ENCODE data around the gene RPF1. TPM values are rescaled to one million over a fixed set of nuclear protein-coding genes. Genes with fewer than 3 reads are reported as not detected.

RPF1 gene
- total and polyA plus RNA-seq, 4 donors, result 13.5 to 16.8 (median 14.8) TPM

DNA sequence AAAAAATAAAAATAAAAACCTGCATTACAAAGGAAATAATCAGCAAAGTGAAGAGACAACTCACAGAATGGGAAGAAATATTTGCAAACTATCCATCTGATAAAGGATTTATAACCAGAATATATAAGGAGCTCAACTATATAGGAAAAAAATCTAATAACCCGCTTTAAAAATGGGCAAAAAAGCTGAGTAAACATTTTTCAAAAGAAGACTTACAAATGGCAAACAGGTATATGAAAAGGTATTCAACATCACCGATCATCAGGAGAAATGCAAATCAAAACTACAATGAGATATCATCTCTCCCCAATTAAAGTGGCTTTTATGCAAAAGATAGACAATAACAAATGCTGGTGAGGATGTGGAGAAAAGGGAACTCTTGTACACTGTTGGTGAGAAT lies 31.1 kb downstream of the RPF1 start:
- Histone ChIP-seq H3K9ac (ENCODE audit: low read depth in 1 of 2, low read length in 2 of 2) (no peak overlapping the region), H3K9me3 (ENCODE audit: control insufficient read depth in 4 of 4, low read length in 3 of 4) (no peaks in the 10 kb centered on the region), H3K4me3 (ENCODE audit: low read depth in 1 of 3, low read length in 3 of 3) (no peak overlapping the region), H3K27me3 (ENCODE audit: control insufficient read depth in 4 of 4, insufficient read depth in 4 of 4, low read length in 3 of 4) (no peaks in the 10 kb centered on the region), H3K4me1 (ENCODE audit: control insufficient read depth in 4 of 4, insufficient read depth in 4 of 4, low read length in 3 of 4) (peaks cover 0 to 6% (median 0%) of the 10 kb centered on the region in 4 donors), H3K36me3 (ENCODE audit: control insufficient read depth in 4 of 4, insufficient read depth in 3 of 4, low read depth in 1 of 4, low read length in 3 of 4) (no peaks in the 10 kb centered on the region), H3K27ac (ENCODE audit: low read depth in 1 of 2, low read length in 2 of 2) (no peak overlapping the region)
- TF ChIP-seq RXRA (IDR thresholded peaks at IDR 0.05) (no peak), FOXA2 (IDR thresholded peaks at IDR 0.05) (no peak), REST (IDR thresholded peaks at IDR 0.05) (no peak), YY1 (IDR thresholded peaks at IDR 0.05) (no peak)
- whole genome bisulfite sequencing, result 92% methylated on average over 2 of the region's 2 CpGs
- DNase-seq (ENCODE audit: low spot score), result no peak

GRCh38 chr1:84510668-84511067 lies 31.6 kb downstream of the RPF1 start:
- WGBS, result 94% methylated on average over 3 of the region's 3 CpGs
- no peak for TF ChIP-seq TAF1 (conservative IDR thresholded peaks at IDR 0.05)
- TF ChIP-seq EGR1 (IDR thresholded peaks at IDR 0.05; ENCODE audit: low read depth in 2 of 2), result no peak
- TF ChIP-seq JUND (IDR thresholded peaks at IDR 0.05), result no peak
- TF ChIP-seq MAX (IDR thresholded peaks at IDR 0.05), result no peak
- TF ChIP-seq SP1 (IDR thresholded peaks at IDR 0.05), result no peak
- TF ChIP-seq NR2F2 (IDR thresholded peaks at IDR 0.05), result no peak
- no peak for TF ChIP-seq HNF4G (IDR thresholded peaks at IDR 0.05)
- no peak for TF ChIP-seq RAD21 (IDR thresholded peaks at IDR 0.05)
- no peak for TF ChIP-seq FOXA1 (IDR thresholded peaks at IDR 0.05)
- no peak for TF ChIP-seq YY1 (IDR thresholded peaks at IDR 0.05)
- TF ChIP-seq GABPA (IDR thresholded peaks at IDR 0.05 in 1 of 2, conservative IDR thresholded peaks at IDR 0.05 in 1 of 2), result no peak
- TF ChIP-seq, protein P1, sequence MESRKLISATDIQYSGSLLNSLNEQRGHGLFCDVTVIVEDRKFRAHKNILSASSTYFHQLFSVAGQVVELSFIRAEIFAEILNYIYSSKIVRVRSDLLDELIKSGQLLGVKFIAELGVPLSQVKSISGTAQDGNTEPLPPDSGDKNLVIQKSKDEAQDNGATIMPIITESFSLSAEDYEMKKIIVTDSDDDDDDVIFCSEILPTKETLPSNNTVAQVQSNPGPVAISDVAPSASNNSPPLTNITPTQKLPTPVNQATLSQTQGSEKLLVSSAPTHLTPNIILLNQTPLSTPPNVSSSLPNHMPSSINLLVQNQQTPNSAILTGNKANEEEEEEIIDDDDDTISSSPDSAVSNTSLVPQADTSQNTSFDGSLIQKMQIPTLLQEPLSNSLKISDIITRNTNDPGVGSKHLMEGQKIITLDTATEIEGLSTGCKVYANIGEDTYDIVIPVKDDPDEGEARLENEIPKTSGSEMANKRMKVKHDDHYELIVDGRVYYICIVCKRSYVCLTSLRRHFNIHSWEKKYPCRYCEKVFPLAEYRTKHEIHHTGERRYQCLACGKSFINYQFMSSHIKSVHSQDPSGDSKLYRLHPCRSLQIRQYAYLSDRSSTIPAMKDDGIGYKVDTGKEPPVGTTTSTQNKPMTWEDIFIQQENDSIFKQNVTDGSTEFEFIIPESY (IDR thresholded peaks at IDR 0.05), result no peak
- no peak for TF ChIP-seq HNF4A (conservative IDR thresholded peaks at IDR 0.05)
- TF ChIP-seq, protein P2, sequence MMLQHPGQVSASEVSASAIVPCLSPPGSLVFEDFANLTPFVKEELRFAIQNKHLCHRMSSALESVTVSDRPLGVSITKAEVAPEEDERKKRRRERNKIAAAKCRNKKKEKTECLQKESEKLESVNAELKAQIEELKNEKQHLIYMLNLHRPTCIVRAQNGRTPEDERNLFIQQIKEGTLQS (IDR thresholded peaks at IDR 0.05), result no peak

More at GRCh38 chr1:84510668-84511067, 31.6 kb downstream of the RPF1 start:
- peaks cover 0 to 6% (median 0%) of the 10 kb centered on the region in 4 donors for H3K4me1 ChIP-seq (ENCODE audit: control insufficient read depth in 4 of 4, insufficient read depth in 4 of 4, low read length in 3 of 4)
- no peak overlapping the region for H3K9ac ChIP-seq (ENCODE audit: low read depth in 1 of 2, low read length in 2 of 2)
- no peak overlapping the region for H3K27ac ChIP-seq (ENCODE audit: low read depth in 1 of 2, low read length in 2 of 2)
- no peaks in the 10 kb centered on the region for H3K27me3 ChIP-seq (ENCODE audit: control insufficient read depth in 4 of 4, insufficient read depth in 4 of 4, low read length in 3 of 4)
- H3K36me3 ChIP-seq (ENCODE audit: control insufficient read depth in 4 of 4, insufficient read depth in 3 of 4, low read depth in 1 of 4, low read length in 3 of 4), result no peaks in the 10 kb centered on the region
- H3K4me3 ChIP-seq (ENCODE audit: low read depth in 1 of 3, low read length in 3 of 3), result no peak overlapping the region
- H3K9me3 ChIP-seq (ENCODE audit: control insufficient read depth in 4 of 4, low read length in 3 of 4), result no peaks in the 10 kb centered on the region
- no peak for DNase-seq (ENCODE audit: low spot score)
